ENCODE measurements around the gene STRN.
"Not testable (repeated sequence)": the region's sequence is repeated elsewhere in the genome, so short reads cannot be mapped to it uniquely, and the experiment has no call there.

STRN gene

DNA sequence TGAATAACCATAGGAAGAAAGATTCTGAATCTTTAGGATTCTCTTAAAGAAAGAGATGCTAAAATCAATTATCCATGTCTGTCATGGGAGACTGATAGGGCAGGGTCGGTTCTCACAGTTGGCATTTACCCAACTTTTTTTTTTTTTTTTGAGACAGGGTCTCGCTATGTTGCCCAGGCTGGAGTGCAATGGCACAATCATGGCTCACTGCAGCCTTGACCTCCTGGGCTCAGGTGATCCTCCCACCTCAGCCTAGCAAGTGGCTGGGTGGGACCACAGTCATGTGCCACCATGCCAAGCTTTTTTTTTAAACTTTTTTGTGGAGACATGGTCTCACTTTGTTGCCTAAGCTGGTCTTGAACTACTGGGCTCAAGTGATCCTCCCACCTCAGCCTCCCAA lies 141.7 kb downstream of the STRN start:
- DNase-seq = not testable (repeated sequence)

DNA sequence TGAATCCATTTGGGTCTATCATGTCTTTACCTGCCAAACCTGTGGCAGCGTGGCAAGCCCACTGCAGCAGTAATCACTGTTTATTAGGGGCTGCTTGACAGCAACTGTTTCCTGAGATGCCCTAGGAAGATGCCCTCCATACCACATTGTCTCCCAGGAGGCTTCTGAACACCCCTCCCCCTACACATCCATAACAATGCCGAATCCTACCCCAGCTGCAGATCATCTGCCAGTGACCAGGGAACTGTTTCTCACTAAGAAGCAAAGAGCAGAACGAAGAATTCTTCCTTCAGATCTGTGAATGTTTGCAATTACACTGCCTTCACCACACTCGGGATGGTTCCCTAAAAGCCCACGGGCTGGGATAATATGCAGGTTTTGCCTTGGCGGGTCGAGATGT lies 142.1 kb downstream of the STRN start:
- no peak for DNase-seq

DNA sequence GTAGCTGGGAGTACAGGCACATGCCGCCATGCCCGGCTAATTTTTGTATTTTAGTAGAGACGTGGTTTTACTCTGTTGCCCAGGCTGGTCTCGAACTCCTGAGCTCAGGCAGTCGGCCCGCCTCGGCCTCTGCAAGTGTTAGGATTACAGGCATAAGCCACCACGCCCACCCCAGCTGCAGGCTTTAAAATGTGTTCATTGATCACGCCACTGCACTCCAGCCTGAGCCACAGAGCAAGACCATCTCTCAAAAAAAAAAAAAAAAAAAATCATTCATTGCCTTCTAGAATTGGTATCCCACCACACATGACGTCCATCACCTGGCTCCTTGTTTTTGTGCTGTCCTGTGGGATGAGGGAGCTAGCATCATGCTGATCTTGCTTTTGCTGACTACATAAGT lies 142.5 kb downstream of the STRN start:
- DNase-seq = no peak

- no peak for DNase-seq
Measured at GRCh38 chr2:36820942-36821605, 145.3 kb downstream of the STRN start.

DNA sequence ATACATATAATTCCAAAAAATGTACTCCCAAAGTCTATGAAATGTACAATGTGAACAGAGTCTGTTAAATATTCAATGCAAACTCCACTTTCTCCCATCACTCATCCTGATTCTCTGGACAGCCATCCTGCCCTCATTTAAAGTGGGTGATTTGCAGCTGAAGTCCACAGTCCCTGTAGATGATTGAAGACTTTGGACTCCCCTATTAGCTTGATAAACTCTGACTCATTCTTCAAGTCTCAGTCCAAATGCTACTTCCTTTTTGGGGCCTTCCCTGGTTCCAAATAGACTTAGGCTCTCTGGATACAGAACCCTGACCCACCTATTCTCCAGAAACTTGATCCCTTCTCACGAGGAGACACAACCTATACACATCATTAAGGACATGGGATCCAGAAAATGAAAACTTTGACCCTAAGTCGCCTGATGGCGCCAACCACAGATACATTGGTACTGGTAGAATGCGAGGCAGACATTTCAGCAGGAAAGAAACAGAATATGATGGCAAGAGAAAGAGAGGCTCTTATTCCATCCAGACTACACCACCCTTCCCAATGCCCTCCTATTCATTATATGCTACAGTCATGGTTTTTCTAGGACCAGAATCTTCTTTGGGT lies 147.1 kb downstream of the STRN start:
- DNase-seq = no peak

DNA sequence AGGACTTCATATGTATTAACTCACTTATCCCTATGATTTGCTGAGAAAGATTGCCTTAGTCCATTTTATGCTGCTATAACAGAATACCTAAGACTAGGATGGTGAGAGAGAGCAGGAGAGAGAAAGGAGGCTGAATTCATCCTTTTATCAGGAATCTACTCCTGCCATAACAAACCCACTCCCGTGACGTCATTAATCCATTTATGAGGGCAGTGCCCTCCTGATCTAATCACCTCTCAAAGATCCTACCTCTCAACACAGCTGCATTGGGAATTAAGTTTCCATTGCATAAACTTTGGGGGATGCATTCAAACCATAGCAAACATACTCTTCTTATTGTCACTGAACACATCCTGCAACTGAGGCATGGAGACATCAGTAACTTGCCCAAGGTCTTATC lies 147.8 kb downstream of the STRN start:
- no peak for DNase-seq

GRCh38 chr2:36812196-36812595 lies 154.1 kb downstream of the STRN start:
- no peak for DNase-seq

- no peak for DNase-seq
Measured at GRCh38 chr2:36811071-36811470, 155.3 kb downstream of the STRN start.

DNA sequence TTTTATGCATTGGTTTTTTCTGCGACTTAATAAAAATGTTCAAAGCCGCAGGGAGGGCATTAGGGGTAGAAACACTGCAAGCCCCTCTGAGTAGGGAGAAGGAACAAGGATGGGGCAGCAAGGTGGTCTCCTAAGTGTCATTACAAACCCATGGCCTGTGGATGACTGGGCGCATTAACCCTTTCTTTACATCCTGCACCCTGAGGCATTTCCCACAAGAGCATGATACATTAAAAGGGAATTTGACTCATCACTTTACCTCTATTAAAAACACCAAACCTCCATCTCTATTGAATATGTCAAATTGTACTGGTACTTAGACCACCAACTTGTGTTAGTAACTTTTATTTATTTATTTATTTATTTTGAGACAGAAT lies 157.3 kb downstream of the STRN start:
- DNase-seq = no peak

GRCh38 chr2:36808386-36809068 lies 157.8 kb downstream of the STRN start:
- no peak for DNase-seq

- no peak for DNase-seq
Measured at GRCh38 chr2:36807223-36807886, 159.0 kb downstream of the STRN start.

- DNase-seq = no peak
Measured at GRCh38 chr2:36805635-36806224, 160.6 kb downstream of the STRN start.

DNA sequence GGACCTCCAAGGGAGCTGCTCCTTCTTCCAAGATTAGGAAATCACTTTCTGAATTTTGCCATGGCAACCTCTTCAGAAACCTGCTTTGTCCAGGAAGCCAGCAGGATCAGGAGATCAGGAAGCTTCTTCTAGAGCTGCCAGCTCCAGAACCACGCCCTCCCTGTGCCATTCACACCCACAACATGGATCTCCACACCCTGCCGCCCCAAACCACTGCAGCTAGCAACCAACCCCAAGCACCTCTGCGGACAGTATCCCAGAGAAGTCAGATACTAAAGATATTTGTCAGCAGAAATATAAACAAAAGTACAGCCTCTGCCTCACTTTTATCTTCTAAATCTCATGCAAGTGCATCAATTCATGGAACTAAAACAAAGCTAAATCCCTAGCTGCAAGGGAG lies 163.4 kb downstream of the STRN start:
- DNase-seq = no peak

DNA sequence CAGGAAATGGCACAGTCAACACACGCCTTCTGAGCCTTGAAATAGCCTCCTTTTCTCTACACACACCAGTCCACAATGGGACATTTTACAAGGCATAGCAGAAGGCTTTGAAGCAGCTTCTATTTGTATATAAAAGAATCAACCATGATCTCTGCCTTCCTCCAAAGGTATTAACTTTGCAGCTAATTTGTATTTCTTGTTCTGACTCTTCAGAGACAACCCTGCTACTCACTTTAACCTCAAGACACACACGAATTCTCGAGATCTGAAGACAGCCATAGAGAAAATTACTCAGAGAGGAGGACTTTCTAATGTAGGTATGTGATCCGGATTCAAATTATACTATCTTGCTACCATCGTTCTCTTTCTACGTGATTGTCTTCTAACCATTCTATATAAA lies 165.2 kb downstream of the STRN start:
- no peak for DNase-seq

GRCh38 chr2:36800381-36800780 lies 166.0 kb downstream of the STRN start:
- DNase-seq = no peak

DNA sequence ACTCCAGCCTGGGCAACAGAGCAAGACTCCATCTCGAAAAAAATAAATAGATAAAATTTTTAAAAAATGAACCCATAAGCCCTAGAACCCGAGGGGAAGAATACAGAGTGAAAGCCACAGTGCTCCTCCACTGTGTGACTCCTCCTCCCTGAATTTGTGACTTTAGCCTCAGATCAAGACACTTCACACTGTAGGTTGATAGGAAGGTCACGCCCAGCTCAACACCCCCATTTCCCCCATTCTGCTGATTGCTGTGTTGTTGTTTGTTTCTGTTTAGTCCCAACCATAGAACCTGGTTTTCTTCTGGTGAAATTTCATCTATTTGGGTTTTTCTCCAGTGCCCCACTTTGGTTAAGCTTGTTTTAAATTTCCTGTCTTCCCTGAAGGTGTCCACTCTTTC lies 167.6 kb downstream of the STRN start:
- DNase-seq = no peak

- DNase-seq = no peak
Measured at GRCh38 chr2:36797324-36798070, 168.8 kb downstream of the STRN start.

Measured in NCI-H2171 treated with DMSO at 0.1 percent for 48 hours (cell line).